Measurements from ENCODE around the gene TCEAL6.
A peak's percentile ranks its signal among the peaks of the same experiment; 100 is the strongest.
"Not testable (repeated sequence)": the region's sequence is repeated elsewhere in the genome, so short reads cannot be mapped to it uniquely, and the experiment has no call there.

The TCEAL6 gene

DNA sequence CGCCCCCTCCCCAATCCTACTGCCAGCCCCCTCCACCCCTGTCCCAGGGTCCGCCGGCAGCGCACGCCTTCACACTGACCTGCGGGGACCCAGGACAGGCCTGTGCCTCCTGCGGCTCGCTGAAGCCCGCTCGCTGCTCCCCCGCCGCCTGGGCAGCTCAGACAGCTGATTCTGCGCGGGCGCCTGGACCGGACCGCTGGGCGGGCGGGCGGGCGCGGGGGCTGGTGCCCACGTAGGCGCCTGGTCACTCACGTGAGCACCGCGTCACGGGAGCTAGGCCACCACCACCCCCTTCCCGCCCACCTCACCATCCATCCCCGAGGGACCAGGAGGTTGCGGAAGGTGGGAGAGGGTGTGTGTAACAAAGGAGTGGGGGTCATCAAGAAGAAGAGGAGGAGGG lies at the start of gene TCEAL6:
Gene TCEAL6 (minus strand): TSS at position 208 of the 400 bp plus-strand sequence.
- not testable (repeated sequence) for DNase-seq (ENCODE audit: low read depth in 2 of 2)

DNA sequence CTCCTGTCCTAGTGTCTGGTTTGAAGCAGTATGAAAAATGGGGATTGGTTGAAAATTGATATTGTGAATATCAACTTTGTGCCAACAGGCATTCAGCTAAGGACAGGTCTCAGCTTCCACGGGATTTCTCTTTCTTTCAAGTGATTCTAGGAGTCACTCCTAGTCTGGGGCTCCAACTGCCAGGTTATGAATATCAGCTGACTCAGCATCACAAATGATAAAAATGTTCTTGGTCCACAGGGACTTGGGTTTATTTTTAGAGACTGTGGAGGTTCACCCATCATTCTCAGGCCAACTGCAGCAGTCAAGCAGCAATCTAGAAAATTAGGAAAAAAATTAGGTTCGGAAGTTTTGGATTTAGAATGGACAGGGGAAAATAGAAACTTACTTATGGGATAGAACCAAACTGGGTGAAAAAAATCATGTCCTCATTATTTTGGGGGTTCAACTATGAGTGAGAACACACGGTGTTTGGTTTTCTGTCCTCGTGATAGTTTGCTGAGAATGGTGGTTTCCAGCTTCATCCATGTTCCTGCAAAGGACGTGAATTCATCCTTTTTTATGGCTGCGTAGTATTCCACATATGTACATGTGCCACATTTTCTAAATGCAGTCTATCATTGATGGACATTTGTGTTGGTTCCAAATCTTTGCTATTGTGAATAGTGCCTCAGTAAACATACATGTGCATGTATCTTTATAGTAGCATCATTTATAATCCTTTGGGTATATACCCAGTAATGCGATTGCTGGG lies 43.9 kb upstream of the TCEAL6 start:
- DNase-seq (ENCODE audit: low read depth in 2 of 2) = no peak

DNA sequence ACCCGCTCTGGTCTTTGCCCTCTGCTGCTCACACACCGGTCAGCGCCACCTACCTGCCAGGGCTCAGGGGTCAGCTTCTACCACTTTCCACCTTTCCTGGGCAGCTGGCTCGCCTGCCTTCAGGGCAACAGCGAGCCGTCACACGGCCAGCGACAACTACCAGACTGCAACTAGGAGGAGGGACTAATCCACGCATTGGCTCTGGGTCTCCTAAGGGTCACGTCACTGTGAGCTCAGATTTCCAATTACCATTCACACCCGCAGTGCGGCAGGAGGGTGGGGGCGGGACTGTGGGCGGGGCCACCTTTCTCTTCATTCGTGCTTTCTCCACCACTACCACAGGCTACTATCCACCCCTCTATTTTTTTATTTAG lies 13.5 kb upstream of the TCEAL6 start, which contains the start of gene BEX5:
Gene BEX5 (minus strand): TSS at position 172 of the 374 bp plus-strand sequence. CDS start 1,712 bp downstream, outside the sequence.
- peak; percentile 19 to 24 for DNase-seq (ENCODE audit: low read depth in 2 of 2)

DNA sequence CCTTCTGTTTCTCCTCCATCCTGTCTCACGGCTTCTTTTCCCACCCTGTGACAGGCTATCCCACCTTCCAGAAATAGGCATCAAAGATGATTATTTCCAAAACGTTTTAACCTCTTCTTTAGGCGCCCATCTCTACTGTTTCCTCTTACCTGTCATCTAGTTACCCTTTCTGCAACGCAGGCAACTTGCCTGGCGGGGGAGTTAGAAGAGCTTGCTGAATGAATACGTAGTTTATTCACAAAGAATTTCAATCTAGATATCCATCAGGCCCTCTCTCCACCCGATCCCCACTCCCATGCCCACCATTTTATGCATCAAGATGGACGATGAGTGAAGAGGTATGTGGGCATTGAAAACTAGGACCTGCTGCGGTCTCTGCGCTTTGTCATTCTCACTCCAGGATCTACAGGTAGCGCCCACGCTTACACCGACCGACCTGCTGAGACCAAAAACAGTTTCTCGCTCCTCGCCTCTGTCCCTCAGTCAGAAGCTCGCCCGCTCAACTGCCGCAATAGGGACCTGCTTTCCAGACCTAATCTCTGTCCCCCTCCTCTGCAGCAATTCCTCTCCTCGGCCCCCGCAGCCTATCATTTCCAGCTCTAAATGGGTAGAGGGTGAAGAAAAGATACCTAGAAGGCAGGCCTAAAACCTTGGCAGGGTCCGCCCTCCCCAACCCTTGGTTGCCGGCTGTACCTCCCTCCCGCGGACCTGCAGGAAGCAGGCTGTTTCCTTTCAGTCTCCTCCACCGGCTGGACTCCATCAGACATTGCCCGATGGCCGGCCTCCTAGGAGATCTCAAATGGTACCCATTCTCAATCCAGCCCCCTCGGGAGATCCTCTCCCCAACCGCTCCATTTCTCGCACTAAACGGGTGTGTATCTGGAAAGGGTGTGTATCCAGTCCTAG lies 12.9 kb upstream of the TCEAL6 start:
- no peak for DNase-seq (ENCODE audit: low read depth in 2 of 2)

DNA sequence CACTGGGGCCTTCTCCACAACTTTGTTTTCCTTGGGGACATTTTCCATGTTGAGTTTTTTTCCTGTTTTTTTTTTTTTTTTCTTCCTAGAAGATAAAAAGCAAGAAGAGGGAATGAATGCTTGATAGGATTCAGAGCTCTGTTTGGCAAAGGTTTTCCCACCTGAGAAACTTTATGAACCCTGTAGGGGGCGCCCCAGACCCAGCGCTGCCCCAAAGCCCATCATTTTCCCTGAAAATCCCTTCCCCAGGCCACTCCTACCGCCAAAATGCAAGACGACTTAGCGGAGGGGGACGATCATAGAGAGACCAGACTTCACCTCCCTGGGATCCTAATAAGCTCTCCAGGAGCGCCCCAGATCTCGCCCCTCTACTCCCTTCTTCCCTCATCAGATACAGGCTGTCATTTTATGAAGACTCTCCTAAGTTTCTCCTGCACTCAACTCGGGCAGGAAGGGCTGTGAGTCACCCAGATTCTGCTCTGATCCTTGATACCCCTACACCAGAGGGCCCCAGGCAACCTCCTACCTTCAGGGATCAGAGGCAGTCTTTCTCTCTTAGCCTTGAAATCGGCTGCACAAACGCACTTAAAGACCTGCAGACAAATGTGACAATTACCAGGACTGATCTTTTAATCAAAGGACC lies 12.1 kb upstream of the TCEAL6 start:
- no peak for DNase-seq (ENCODE audit: low read depth in 2 of 2)

DNA sequence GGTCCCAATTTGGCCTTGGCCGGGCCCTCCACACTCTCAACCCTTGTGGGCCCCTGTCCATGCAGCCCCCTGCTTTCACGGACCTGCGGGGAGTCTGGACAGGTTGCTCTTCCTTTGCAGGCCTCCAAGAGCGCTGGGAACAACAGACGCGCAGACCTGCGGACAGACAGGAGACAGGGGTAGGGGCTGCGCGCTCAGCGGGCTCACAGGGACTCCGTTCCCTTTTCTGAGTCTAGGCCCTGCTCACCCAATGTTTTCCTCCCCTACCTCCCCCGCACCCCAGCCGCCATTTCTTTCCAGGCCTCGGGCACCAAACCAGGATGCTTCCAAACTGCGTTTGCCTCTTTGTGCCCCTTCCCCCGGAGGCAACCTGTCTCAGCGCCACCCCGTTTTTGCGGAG lies 650 bp downstream of the TCEAL6 start:
- DNase-seq (ENCODE audit: low read depth in 2 of 2) = not testable (repeated sequence)

DNA sequence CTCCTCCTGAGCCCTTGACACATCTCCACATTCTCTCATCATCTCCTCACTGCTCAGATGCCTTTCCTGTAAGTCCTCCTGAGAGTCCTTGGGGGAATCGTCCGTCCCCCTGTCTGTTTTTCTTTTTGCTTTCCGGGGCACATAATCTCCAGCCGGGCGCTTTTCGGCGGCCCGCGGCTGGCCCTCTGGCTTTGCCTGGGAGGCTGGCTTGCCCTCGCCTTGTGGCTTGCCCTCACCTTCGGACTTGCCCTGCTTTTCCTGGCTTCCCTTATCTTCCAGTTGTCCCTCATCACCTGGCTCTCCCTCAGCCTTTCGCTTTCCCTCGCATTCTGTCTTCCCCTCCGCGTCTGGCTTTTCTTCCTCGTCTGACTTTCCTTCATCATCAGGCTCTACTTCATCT lies 1.4 kb downstream of the TCEAL6 start:
- not testable (repeated sequence) for DNase-seq (ENCODE audit: low read depth in 2 of 2)

DNA sequence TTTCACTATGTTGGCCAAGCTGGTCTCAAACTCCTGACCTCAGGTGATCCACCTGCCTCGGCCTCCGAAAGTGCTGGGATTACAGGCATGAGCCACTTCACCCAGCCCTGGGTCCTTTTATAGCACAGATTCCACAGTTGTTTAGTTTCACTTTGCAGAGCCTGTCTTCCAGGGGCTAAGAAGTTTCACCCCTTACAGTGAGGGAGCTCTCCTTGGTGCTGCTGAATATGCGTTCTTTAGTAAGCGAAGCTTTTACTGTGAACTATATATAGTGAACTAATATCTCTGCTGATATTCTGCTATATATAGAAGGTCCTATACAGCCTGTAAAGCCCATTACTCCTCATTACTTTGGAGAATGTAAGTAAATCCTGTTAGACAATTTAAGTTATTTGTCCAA lies 4.2 kb downstream of the TCEAL6 start:
- DNase-seq (ENCODE audit: low read depth in 2 of 2) = no peak

DNA sequence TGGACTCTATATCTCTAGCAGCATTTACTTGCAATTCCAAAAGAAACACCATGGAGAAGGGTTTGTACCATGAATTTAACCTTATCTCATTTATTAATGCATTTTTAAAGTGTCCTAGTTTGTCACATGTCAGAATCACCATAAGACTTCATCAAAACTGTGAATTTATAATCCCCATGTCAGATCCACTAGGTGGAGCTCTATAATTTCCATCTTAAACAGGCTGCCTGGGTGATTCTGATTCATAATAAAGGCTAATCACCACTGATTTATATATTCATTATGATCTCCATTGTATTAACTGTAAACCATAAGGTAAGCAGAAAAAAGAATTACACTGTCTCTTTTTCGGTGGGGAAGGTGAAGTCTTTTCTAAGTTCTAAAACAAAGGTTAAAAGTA lies 12.8 kb downstream of the TCEAL6 start:
- no peak for DNase-seq (ENCODE audit: low read depth in 2 of 2)

DNA sequence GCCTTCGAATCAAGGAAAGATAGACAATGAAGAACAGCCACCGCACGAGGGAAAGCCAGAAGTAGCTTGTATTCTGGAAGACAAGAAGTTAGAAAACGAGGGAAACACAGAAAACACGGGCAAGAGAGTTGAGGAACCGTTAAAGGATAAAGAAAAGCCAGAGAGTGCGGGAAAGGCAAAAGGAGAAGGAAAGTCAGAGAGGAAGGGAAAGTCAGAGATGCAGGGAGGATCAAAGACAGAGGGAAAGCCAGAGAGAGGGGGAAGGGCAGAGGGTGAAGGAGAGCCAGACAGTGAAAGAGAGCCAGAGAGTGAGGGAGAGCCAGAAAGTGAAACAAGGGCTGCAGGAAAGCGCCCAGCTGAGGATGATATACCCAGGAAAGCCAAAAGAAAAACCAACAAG lies 15.4 kb downstream of the TCEAL6 start:
- no peak for DNase-seq (ENCODE audit: low read depth in 2 of 2)

DNA sequence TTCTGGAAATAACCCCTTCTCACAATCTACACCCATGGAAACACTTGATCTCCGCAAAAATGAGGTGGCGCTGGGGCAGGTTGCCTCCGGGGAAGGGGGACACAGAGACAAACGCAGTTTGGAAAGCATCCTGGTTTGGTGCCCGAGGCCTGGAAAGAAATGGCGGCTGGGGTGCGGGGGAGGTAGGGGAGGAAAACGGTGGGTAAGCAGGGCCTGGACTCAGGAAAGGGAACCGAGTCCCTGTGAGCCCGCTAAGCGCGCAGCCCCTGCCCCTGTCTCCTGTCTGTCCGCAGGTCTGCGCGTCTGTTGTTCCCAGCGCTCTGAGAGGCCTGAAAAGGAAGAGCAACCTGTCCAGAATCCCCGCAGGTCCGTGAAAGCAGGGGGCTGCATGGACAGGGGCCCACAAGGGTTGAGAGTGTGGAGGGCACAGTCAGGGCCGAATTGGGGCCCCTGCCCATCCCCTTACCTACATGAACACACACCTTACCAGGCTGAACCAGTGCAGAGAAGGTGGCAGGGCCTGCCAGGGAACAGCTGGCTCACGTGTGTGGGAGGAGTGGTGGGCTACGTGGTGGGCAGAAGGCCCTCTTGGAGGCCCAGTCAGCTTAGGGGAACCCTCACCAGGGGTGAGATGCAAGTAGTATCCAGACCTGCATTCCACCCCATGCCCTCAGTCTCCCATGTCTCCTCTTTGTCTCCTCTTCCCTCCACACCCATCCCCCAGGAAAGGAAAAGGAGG lies 16.0 kb downstream of the TCEAL6 start:
- not testable (repeated sequence) for DNase-seq (ENCODE audit: low read depth in 2 of 2)

DNA sequence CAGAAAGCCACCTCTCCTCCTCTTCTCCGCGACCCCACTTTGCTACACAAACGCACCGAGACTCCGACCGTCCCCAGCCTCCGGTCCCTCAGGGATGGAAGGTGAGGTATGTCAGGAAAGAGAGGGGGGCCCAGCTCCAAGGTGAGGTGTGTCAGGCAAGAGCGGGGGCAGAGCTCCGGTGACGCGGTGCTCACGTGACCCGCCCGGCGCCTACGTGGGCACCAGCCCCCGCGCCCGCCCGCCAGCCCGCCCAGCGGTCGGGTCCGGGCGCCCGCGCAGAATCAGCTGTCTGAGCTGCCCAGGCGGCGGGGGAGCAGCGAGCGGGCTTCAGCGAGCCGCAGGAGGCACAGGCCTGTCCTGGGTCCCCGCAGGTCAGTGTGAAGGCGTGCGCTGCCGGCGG lies 16.8 kb downstream of the TCEAL6 start, which contains the start of gene TCEAL2:
Gene TCEAL2 (plus strand): TSS at position 244 of the 400 bp plus-strand sequence. CDS start 1,152 bp downstream, outside the sequence.
- not testable (repeated sequence) for DNase-seq (ENCODE audit: low read depth in 2 of 2)

DNA sequence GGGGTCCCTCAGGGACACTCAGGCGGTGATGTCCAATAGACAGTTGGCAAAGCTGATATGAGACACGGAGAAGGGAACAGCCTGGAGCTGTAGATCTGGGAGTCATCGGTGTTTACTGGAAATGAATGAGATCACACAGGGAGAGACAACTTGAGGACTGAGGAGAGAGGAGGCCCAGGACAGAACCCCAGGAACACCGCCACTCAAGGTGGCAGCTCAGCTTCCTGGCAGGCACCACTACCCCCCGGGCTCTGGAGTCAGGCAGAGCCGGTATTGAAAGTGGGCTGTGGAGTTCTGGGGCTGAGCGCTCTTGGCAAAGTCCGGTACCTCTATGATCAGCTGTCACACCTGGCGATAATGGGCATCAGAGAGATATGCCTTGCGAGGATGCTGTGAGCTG lies 17.3 kb downstream of the TCEAL6 start:
- DNase-seq (ENCODE audit: low read depth in 2 of 2) = not testable (repeated sequence)

DNA sequence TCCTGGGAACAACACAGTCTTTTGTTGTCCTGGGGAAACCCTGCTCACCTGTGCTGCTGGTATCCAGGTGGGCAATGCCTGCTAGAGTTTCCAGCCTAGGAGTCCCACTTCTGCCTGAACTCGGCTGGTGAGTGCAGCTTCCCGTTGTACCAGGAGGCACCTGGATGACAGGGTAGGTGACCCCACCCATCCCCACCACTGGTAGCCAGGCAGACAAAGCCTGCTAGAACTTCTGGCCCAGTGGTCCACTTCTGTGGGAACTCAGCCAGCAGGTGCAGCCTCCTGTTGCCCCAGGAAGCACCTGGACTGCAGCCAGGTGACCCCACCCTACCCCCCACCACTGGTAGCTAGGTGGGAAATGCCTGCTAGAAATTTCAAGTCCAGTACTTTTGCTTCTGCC lies 26.5 kb downstream of the TCEAL6 start:
- DNase-seq (ENCODE audit: low read depth in 2 of 2) = no peak

DNA sequence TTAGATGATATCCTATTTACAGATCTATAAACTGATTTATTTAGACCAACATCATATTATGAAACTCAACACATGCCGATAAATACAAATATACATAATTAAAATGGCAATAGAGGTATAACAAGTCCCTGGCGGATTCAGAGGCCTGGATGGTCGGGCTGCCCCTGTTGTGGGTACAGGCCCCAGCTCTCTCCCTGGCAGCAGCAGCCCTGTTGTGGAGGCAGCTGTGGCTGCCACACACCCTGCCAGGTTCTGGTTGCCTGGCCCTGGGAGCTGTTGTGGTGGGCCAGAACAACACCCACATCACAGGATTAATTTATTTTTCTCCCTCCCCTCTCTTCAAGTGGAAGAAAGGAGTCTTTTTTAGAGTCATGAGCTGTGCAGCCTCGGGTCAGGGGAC lies 28.9 kb downstream of the TCEAL6 start:
- no peak for DNase-seq (ENCODE audit: low read depth in 2 of 2)

Measured in activated CD8-positive, alpha-beta memory T cell treated with anti-CD3 and anti-CD28 coated beads for 4 hours (primary cell).